Activated T-cell treated with anti-CD3 and anti-CD28 coated beads for 1 hour (primary cell): ENCODE results near the gene MRPL50.
"Not testable (repeated sequence)": the region's sequence is repeated elsewhere in the genome, so short reads cannot be mapped to it uniquely, and the experiment has no call there.

ENCODE experiments used
- DNase-seq: peaks from one replicate; pipeline ENCODE4 v3.0.0-alpha.2; 2020; ENCODE audit warnings: low read depth

MRPL50 gene

DNA sequence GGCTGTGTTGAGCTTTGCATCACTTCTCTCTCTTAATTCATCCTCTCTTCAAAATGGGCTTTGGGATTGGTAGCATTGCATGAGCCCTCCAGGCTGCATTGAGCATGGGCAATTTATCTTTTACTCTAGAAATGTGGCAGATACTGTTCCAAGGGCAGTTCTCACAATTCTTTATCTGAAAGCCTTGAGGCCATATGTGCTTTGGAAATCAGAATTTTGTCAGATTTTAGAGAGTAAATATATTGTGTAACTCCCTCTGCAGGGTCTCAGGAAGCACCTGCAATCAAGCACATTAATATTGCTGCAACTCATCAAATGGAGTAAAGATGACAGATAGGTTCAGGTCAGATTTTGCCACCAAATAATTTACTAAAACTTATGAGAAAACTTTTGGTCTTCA lies 19.6 kb upstream of the MRPL50 start:
- DNase-seq = no peak

DNA sequence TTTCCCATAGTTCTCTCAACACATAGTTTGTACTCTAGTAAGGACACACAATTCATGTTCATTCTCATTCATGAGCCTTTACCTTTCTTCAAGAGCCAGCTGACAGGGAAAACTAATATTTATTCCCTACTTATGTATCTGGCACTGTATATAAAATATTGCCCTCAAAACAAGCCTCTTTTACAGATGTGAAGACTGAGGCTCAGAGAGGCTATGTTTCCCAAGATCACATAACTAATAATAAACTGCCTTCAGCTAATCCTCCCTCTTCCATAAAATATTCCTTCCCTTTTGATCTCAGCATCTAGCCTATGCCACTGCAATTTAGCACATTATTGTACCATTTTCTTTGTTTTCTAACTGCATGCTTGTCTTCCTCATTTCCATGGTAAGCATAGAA lies 19.0 kb upstream of the MRPL50 start:
- DNase-seq = no peak

GRCh38 chr9:101415578-101415977 lies 17.2 kb upstream of the MRPL50 start:
- DNase-seq = no peak

DNA sequence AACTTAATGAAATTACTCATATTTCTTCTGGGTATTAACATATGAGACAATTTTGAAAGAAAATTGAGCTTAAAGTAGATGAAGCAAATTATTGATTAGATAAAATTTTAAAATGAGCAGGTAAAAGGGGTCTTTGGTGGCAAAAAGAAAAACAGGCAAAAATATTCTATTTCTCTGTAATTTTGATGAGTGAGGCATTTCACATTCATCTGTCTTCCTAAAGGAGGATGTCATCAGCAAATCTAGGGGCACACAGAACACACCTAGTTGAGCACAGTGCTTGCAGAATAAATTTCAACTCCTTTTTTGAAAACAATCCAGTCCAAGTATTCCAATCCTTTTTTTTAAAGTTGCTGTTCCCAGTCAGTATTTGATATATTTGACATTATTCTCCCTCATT lies 16.4 kb upstream of the MRPL50 start:
- no peak for DNase-seq

DNA sequence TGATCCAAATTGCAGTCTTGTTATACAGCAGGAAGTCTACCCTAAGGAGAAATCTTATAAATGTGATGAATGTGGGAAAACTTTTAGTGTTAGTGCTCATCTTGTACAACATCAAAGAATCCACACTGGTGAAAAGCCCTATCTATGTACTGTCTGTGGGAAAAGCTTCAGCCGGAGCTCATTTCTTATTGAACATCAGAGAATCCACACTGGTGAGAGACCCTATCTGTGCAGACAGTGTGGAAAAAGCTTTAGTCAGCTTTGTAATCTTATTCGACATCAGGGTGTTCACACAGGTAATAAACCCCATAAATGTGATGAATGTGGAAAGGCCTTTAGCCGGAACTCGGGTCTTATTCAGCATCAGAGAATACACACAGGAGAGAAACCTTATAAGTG lies 10.7 kb upstream of the MRPL50 start:
- DNase-seq = no peak

DNA sequence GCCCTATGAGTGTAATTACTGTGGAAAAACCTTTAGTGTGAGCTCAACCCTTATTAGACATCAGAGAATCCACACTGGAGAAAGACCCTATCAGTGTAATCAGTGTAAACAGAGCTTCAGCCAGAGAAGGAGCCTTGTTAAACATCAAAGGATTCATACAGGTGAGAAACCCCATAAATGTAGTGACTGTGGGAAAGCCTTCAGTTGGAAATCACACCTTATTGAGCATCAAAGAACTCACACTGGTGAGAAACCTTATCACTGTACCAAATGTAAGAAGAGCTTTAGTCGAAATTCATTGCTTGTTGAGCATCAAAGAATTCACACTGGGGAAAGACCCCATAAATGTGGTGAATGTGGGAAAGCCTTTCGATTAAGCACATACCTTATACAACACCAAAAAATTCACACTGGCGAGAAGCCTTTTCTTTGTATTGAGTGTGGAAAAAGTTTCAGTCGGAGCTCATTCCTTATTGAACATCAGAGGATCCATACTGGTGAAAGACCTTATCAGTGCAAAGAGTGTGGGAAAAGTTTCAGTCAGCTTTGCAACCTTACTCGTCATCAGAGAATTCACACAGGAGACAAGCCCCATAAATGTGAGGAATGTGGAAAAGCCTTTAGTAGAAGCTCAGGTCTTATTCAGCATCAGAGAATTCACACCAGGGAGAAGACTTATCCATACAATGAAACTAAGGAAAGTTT lies 10.1 kb upstream of the MRPL50 start:
- DNase-seq = no peak

DNA sequence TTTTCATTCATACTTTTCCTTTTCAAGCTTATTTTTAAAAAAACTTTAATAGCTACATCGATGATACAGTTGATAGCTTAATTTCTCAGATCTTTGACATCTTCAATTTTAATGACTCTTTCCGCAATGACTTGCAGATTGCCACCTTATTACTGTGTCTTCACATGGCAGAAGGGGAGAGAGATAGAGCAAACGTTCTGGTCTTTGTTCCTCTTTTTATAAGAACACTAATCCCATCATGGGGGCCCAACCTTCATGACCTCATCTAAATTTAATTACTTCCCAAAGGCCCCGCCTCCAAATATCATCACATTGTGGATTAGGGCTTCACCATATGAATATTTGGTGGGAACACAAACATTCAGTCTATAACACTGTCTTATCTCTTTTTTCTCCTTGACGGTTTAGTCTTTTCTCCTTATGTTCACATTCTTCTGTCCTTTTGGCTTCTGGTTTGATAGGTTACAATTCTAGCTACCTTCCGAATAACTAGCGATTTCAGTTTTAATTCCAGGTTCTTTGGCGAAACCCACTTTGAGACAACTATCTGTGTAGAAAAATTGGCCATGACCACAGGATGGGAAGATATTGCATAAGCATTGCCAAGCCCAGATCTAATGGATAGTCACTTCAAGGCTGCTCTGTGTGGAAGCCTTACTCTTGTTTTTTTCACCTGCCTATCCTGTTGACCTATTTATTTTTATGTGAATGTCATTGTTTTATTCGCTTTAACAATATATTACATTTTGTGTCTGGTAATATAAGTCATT lies 5.3 kb upstream of the MRPL50 start:
- DNase-seq = no peak

DNA sequence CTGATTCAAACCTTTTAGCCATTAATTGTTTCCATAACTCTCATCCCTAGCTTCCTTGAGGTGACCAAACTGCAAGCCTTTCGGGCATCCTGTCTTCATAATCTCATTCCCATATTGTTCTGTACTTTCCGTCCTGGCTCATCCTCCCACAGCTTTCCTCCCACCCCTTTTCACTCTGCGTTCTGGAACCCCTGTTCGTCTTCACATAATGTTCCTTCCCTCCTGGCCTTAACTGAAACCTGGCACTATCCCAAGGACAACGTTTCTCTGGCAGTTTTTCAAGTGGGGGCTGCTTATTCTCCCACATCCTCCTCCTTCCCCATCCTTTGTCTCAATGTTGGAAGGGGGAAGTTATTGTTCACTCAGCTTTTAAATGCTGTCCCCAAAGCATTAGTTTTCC lies 1.7 kb upstream of the MRPL50 start:
- DNase-seq = no peak

- DNase-seq = no peak
These were observed 1.2 kb upstream of the MRPL50 start for GRCh38 chr9:101399643-101399970.

DNA sequence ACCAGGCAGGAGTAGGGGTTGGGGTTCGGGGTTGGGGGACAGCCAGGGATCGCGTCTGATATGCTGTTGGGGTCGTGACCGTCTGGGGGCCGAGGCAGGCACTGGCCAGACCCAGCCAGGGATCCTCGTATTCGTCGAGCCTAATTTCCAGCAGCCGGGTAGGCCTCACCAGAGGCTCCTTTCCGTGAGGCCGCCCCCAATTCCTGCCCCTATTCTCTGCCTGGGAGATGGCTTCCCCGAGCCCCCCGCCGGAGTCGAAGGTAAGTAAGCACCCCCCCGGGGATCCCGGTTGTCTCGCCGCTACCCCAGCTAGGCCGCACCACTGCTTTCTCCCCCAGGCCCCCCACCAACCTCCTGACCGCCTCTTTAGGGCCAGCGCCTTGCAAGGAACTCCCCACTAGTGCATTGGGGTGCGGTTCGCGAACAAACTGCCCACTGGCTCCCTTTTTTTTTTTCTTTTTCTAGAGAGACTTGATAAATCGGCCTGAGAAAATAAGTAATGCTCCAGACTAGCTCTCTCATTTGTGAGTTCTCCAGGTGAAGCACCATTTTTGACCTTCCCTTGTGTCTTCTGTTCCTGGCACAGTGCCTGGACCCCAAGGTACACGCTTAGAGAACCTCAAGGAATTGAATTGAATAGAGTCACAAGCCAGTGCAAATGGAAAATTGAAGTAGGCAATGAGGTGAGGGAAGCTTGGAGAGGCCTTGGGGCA lies 668 bp upstream of the MRPL50 start:
- DNase-seq = no peak

- no peak for DNase-seq
These were observed 711 bp downstream of the MRPL50 start for GRCh38 chr9:101397746-101398067.

GRCh38 chr9:101394687-101395086 lies 3.7 kb downstream of the MRPL50 start:
- no peak for DNase-seq

DNA sequence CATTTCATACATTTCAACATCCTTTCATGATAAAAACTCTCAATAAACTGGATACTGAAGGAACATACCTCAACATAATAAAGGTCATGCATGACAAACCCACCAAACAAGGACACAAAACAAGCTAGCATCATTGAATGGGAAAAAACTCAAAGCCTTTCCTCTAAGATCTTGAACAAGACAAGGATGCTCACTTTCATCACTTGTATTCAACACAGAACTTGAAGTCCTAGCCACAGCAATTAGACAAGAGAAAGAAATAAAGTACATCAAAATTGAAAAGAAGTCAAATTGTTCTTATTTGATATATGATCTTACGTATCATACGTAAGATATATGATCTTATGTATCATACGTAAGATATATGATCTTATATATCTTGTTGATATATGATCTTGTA lies 5.3 kb downstream of the MRPL50 start:
- DNase-seq = no peak

- no peak for DNase-seq
These were observed 9.9 kb downstream of the MRPL50 start for GRCh38 chr9:101388507-101388993.

- no peak for DNase-seq
These were observed 10.4 kb downstream of the MRPL50 start for GRCh38 chr9:101387871-101388506.

GRCh38 chr9:101384873-101385536 lies 13.4 kb downstream of the MRPL50 start, which contains the start of gene BAAT:
Gene BAAT (minus strand): TSS chr9:101385006. CDS start chr9:101371404, 13,602 bp downstream.
- not testable (repeated sequence) for DNase-seq

GRCh38 chr9:101383361-101383760 lies 15.1 kb downstream of the MRPL50 start:
- DNase-seq = no peak

GRCh38 chr9:101381833-101382342 lies 16.5 kb downstream of the MRPL50 start:
- DNase-seq = no peak

DNA sequence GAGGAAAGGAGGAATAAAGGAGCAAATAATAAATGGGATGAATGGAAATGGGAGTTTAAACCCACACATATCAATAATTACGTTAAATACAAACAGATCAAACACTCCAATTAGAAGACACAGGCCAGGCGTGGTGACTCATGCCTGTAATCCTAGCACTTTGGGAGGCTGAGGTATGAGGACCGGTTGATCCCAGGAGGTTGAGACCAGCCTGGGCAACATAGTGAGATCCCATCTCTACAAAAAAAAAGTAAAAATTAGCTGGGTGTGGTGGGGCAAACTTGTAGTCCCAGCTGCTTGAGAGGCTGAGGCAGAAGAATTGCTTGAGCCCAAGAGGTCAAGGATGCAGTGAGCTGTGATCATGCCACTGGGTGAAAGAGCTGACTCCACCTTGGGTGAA lies 17.3 kb downstream of the MRPL50 start:
- DNase-seq = no peak

DNA sequence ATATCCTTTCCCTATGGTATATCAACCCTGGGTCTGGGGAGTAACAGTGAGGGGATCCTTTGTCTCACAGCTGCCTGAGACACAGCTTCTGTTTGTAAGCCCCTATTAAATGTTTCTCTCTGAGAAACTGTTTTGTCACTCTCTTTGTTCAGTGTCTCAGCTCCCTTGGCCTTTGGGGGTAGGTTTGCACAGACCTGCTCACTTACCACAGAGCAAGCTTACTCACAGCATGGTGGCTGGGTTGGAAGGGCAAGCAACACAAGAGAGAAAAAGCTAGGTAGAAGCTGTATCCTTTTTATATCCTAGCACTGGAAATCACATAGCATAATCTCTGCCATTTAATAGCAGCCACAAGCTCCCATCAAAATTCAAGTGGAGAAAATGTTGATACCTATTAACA lies 18.1 kb downstream of the MRPL50 start:
- DNase-seq = no peak

GRCh38 chr9:101376111-101376848 lies 22.1 kb downstream of the MRPL50 start:
- no peak for DNase-seq
